ENCODE data around the gene PLA2G2C.

The PLA2G2C gene

DNA sequence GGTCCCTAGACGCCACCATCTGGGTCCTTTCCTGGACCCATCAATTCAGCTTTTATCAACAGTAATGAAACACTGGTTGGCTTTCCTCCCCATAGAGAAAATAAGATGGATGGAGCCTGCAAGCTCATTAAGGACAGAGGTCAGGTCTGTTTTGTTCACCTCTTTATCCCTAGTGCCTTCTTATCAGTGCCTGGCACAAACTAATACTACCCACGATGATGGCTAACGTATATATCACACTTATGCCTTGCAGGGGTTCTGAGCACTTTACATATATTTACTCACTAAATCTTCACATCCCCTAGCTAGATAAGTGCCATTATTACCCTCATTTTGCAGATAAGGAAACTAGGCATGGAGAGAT, 5.5 kb downstream of the PLA2G2C start:
- no peak for ATAC-seq
- TF ChIP-seq PPARA (CRISPR knock-in tag; IDR thresholded peaks at IDR 0.05; ENCODE audit: borderline replicate concordance) (no peak), TCF4 (CRISPR knock-in tag; IDR thresholded peaks at IDR 0.05; ENCODE audit: borderline replicate concordance) (no peak), BACH2 (CRISPR knock-in tag; IDR thresholded peaks at IDR 0.05; ENCODE audit: borderline replicate concordance) (no peak), ZC3H10 (CRISPR knock-in tag; IDR thresholded peaks at IDR 0.05) (no peak), ESRRG (CRISPR knock-in tag; IDR thresholded peaks at IDR 0.05) (no peak), ZFP3 (CRISPR knock-in tag; IDR thresholded peaks at IDR 0.05) (no peak), RARB (CRISPR knock-in tag; IDR thresholded peaks at IDR 0.05) (no peak)
- TF ChIP-seq, protein P1, sequence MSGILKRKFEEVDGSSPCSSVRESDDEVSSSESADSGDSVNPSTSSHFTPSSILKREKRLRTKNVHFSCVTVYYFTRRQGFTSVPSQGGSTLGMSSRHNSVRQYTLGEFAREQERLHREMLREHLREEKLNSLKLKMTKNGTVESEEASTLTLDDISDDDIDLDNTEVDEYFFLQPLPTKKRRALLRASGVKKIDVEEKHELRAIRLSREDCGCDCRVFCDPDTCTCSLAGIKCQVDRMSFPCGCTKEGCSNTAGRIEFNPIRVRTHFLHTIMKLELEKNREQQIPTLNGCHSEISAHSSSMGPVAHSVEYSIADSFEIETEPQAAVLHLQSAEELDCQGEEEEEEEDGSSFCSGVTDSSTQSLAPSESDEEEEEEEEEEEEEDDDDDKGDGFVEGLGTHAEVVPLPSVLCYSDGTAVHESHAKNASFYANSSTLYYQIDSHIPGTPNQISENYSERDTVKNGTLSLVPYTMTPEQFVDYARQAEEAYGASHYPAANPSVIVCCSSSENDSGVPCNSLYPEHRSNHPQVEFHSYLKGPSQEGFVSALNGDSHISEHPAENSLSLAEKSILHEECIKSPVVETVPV (CRISPR knock-in tag; IDR thresholded peaks at IDR 0.05), result no peak
- TF ChIP-seq, protein P2, sequence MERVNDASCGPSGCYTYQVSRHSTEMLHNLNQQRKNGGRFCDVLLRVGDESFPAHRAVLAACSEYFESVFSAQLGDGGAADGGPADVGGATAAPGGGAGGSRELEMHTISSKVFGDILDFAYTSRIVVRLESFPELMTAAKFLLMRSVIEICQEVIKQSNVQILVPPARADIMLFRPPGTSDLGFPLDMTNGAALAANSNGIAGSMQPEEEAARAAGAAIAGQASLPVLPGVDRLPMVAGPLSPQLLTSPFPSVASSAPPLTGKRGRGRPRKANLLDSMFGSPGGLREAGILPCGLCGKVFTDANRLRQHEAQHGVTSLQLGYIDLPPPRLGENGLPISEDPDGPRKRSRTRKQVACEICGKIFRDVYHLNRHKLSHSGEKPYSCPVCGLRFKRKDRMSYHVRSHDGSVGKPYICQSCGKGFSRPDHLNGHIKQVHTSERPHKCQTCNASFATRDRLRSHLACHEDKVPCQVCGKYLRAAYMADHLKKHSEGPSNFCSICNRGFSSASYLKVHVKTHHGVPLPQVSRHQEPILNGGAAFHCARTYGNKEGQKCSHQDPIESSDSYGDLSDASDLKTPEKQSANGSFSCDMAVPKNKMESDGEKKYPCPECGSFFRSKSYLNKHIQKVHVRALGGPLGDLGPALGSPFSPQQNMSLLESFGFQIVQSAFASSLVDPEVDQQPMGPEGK (CRISPR knock-in tag; IDR thresholded peaks at IDR 0.05; ENCODE audit: borderline replicate concordance), result no peak

- ATAC-seq, result no peak
- TF ChIP-seq, protein P2 (CRISPR knock-in tag; IDR thresholded peaks at IDR 0.05; ENCODE audit: borderline replicate concordance), result no peak
- TF ChIP-seq ZC3H10 (CRISPR knock-in tag; IDR thresholded peaks at IDR 0.05), result no peak
- TF ChIP-seq, protein P3, sequence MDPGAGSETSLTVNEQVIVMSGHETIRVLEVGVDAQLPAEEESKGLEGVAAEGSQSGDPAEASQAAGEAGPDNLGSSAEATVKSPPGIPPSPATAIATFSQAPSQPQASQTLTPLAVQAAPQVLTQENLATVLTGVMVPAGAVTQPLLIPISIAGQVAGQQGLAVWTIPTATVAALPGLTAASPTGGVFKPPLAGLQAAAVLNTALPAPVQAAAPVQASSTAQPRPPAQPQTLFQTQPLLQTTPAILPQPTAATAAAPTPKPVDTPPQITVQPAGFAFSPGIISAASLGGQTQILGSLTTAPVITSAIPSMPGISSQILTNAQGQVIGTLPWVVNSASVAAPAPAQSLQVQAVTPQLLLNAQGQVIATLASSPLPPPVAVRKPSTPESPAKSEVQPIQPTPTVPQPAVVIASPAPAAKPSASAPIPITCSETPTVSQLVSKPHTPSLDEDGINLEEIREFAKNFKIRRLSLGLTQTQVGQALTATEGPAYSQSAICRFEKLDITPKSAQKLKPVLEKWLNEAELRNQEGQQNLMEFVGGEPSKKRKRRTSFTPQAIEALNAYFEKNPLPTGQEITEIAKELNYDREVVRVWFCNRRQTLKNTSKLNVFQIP (CRISPR knock-in tag; IDR thresholded peaks at IDR 0.05; ENCODE audit: borderline replicate concordance, low read depth), result no peak
- TF ChIP-seq OSR1 (CRISPR knock-in tag; IDR thresholded peaks at IDR 0.05), result no peak
- no peak for TF ChIP-seq ISL1 (CRISPR knock-in tag; IDR thresholded peaks at IDR 0.05)
- no peak for TF ChIP-seq GLIS3 (CRISPR knock-in tag; IDR thresholded peaks at IDR 0.05)
- TF ChIP-seq TOX (CRISPR knock-in tag; IDR thresholded peaks at IDR 0.05; ENCODE audit: borderline replicate concordance), result no peak
- no peak for TF ChIP-seq TCF4 (CRISPR knock-in tag; IDR thresholded peaks at IDR 0.05; ENCODE audit: borderline replicate concordance)
- TF ChIP-seq, protein P1 (CRISPR knock-in tag; IDR thresholded peaks at IDR 0.05), result no peak
- no peak for TF ChIP-seq ESRRG (CRISPR knock-in tag; IDR thresholded peaks at IDR 0.05)
- TF ChIP-seq ZNF70 (CRISPR knock-in tag; IDR thresholded peaks at IDR 0.05), result no peak
- TF ChIP-seq SNAI2 (CRISPR knock-in tag; IDR thresholded peaks at IDR 0.05), result no peak
- no peak for TF ChIP-seq PPARA (CRISPR knock-in tag; IDR thresholded peaks at IDR 0.05; ENCODE audit: borderline replicate concordance)
Measured at GRCh38 chr1:20180129-20180843, 6.0 kb downstream of the PLA2G2C start.

DNA sequence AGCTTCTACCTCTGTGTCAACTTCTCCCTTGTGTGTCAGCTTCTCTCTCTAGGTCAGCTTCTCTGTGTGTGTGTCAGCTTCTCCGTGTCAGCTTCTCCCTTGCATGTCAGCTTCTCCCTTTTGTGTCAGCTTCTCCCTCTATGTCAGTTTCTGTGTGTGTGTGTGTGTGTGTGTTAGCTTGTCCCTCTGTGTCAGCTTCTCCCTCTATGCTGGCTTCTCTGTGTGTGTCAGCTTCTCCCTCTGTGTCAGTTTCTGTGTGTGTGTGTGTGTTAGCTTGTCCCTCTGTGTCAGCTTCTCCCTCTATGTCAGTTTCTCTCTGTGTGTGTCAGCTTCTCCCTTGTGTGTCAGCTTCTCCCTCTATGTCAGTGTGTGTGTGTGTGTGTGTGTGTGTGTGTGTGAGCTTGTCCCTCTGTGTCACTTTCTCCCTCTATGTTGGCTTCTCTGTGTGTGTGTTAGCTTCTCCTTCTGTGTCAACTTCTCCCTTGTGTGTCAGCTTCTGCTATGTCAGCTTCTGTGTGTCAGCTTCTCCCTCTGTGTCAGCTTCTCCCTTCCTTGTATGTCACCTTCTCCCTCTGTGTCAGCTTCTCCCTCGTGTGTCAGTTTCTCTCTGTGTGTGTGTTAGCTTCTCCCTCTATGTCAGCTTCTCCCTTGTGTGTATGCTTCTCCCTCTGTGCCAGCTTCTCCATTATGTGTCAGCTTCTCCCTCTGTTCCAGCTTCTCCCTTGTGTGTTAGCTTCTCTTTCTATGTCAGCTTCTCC, 6.8 kb downstream of the PLA2G2C start:
- ATAC-seq, result no peak
- TF ChIP-seq ZC3H10 (CRISPR knock-in tag; IDR thresholded peaks at IDR 0.05), result no peak
- no peak for TF ChIP-seq PPARA (CRISPR knock-in tag; IDR thresholded peaks at IDR 0.05; ENCODE audit: borderline replicate concordance)
- TF ChIP-seq RARB (CRISPR knock-in tag; IDR thresholded peaks at IDR 0.05), result no peak
- no peak for TF ChIP-seq TCF4 (CRISPR knock-in tag; IDR thresholded peaks at IDR 0.05; ENCODE audit: borderline replicate concordance)
- TF ChIP-seq TSHZ2 (CRISPR knock-in tag; IDR thresholded peaks at IDR 0.05), result no peak
